Measurements from ENCODE around the gene OR2T4. TPM values are rescaled to one million over a fixed set of nuclear protein-coding genes. Genes with fewer than 3 reads are reported as not detected.

The OR2T4 gene
- total RNA-seq, 2 experiments from 2014 or later, result not detected

DNA sequence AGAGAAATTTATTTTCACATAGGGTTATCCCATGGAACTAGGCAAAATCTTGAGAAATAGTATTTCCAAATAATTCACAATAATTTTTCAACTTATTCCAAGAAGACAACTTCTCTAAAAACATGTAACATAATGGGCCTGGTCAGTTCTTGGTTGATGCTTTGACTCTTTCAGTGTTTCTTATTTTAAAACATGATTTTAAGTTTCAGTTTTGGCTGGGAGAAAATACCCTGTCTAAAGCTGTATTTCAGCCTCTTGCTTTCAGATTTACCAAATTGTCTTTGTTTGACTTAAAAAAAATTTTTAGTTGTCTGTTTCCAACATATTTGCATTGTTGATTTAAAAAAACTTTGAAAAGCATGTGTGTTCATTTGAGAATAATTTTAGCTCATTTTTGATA, 5.1 kb downstream of the OR2T4 start:
- peaks cover 3% of the 10 kb centered on the region for H3K9me3 Mint-ChIP-seq
- peaks cover 4% of the 10 kb centered on the region for H3K27me3 Mint-ChIP-seq
- no peak overlapping the region for H3K27ac ChIP-seq (ENCODE audit: low read depth in 1 of 2, low read length in 2 of 2)
- TF ChIP-seq, protein P1, sequence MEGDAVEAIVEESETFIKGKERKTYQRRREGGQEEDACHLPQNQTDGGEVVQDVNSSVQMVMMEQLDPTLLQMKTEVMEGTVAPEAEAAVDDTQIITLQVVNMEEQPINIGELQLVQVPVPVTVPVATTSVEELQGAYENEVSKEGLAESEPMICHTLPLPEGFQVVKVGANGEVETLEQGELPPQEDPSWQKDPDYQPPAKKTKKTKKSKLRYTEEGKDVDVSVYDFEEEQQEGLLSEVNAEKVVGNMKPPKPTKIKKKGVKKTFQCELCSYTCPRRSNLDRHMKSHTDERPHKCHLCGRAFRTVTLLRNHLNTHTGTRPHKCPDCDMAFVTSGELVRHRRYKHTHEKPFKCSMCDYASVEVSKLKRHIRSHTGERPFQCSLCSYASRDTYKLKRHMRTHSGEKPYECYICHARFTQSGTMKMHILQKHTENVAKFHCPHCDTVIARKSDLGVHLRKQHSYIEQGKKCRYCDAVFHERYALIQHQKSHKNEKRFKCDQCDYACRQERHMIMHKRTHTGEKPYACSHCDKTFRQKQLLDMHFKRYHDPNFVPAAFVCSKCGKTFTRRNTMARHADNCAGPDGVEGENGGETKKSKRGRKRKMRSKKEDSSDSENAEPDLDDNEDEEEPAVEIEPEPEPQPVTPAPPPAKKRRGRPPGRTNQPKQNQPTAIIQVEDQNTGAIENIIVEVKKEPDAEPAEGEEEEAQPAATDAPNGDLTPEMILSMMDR (IDR thresholded peaks at IDR 0.05), result no peak
- no peaks in the 10 kb centered on the region for H3K27me3 ChIP-seq (ENCODE audit: control insufficient read depth in 1 of 2, insufficient read depth in 2 of 2, low read length in 2 of 2)
- DNase-seq (no peak), ATAC-seq (ENCODE audit: poor library complexity) (no peak)
- no peak overlapping the region for H3K4me3 Mint-ChIP-seq
- no peak overlapping the region for H3K4me3 ChIP-seq (ENCODE audit: low read length)
- ChIA-PET CTCF (no interaction called here), POLR2A (no interaction called here)
- no peaks in the 10 kb centered on the region for H3K9me3 ChIP-seq (ENCODE audit: control insufficient read depth in 1 of 2, insufficient read depth in 1 of 2, low read length in 2 of 2)
- no peaks in the 10 kb centered on the region for H3K4me1 Mint-ChIP-seq (ENCODE audit: low read depth)
- H3K4me1 ChIP-seq (ENCODE audit: insufficient read depth, low read length), result no peaks in the 10 kb centered on the region
- no peaks in the 10 kb centered on the region for H3K36me3 ChIP-seq (ENCODE audit: insufficient read depth, low read length)
- H3K36me3 Mint-ChIP-seq (ENCODE audit: low read depth), result no peaks in the 10 kb centered on the region
- H3K27ac Mint-ChIP-seq, result no peak overlapping the region
- intact Hi-C loops (cut with DNase I, micrococcal nuclease), result no loop called here

DNA sequence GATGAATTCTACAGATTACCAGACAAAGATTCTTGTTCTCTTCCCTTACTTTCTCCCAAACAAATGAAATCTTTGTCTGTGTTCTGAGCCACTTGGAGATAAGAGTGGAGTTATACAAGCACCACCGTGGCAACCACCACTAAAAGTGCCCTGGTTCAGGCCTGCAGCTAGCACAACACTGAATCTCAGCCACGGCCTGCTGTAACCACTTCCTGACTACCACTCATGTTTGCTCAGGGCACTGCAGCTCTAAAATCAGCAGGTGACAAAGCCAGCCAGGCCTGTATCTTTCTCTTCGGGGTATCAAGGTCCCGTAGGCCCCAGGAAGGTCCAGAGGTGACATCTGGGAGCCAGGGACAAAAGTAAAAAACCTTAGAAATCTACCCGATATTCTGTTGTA, 10.9 kb downstream of the OR2T4 start:
- H3K4me3 ChIP-seq (ENCODE audit: low read length), result no peak overlapping the region
- POLR2A ChIA-PET, result no interaction called here
- H3K9me3 Mint-ChIP-seq, result no peaks in the 10 kb centered on the region
- CTCF ChIA-PET, result no interaction called here
- no peak overlapping the region for H3K4me3 Mint-ChIP-seq
- peak; percentile 52 for ATAC-seq (ENCODE audit: poor library complexity)
- intact Hi-C loops (cut with DNase I, micrococcal nuclease), result no loop called here
- no peak overlapping the region for H3K27ac ChIP-seq (ENCODE audit: low read depth in 1 of 2, low read length in 2 of 2)
- DNase-seq, result peak in 2 of 14 experiments; percentile 8 to 21
- H3K36me3 Mint-ChIP-seq (ENCODE audit: low read depth), result no peaks in the 10 kb centered on the region
- no peaks in the 10 kb centered on the region for H3K27me3 Mint-ChIP-seq
- peaks cover 12% of the 10 kb centered on the region for H3K4me1 Mint-ChIP-seq (ENCODE audit: low read depth)
- no peak overlapping the region for H3K27ac Mint-ChIP-seq
- no peaks in the 10 kb centered on the region for H3K9me3 ChIP-seq (ENCODE audit: control insufficient read depth in 1 of 2, insufficient read depth in 1 of 2, low read length in 2 of 2)
- H3K36me3 ChIP-seq (ENCODE audit: insufficient read depth, low read length), result no peaks in the 10 kb centered on the region
- TF ChIP-seq, protein P1 (IDR thresholded peaks at IDR 0.05), result no peak
- no peaks in the 10 kb centered on the region for H3K27me3 ChIP-seq (ENCODE audit: control insufficient read depth in 1 of 2, insufficient read depth in 2 of 2, low read length in 2 of 2)
- H3K4me1 ChIP-seq (ENCODE audit: insufficient read depth, low read length), result no peaks in the 10 kb centered on the region

DNA sequence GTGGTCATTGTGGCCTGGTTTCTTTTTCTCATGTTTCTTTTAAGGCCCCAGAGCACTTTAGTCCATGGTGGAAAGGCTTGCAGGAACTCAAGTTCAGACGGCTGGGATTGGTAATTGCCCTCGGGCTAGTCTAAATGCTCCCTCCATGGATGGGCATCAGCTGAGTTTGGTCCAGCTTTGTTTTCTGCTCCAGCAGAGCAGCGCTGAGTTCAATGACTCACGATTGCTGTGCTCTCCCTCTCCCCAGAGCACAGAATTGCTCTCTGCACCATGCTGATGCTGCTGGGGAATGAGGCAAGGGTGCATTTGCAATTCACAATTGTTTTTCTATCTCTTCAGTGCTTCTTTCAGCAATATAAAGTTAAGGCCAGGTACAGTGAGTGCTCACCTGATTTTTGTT, 12.3 kb downstream of the OR2T4 start:
- ChIA-PET CTCF (no interaction called here), POLR2A (no interaction called here)
- no peak for DNase-seq
- Mint-ChIP-seq H3K4me1 (ENCODE audit: low read depth) (peaks cover 12% of the 10 kb centered on the region), H3K36me3 (ENCODE audit: low read depth) (no peaks in the 10 kb centered on the region), H3K9me3 (no peaks in the 10 kb centered on the region), H3K27ac (no peak overlapping the region), H3K4me3 (no peak overlapping the region), H3K27me3 (no peaks in the 10 kb centered on the region)
- TF ChIP-seq, protein P1 (IDR thresholded peaks at IDR 0.05), result no peak
- H3K36me3 ChIP-seq (ENCODE audit: insufficient read depth, low read length), result no peaks in the 10 kb centered on the region
- H3K4me1 ChIP-seq (ENCODE audit: insufficient read depth, low read length), result no peaks in the 10 kb centered on the region
- intact Hi-C loops (cut with DNase I, micrococcal nuclease), result no loop called here
- no peak for ATAC-seq (ENCODE audit: poor library complexity)
- no peak overlapping the region for H3K27ac ChIP-seq (ENCODE audit: low read depth in 1 of 2, low read length in 2 of 2)
- H3K4me3 ChIP-seq (ENCODE audit: low read length), result no peak overlapping the region
- H3K27me3 ChIP-seq (ENCODE audit: control insufficient read depth in 1 of 2, insufficient read depth in 2 of 2, low read length in 2 of 2), result no peaks in the 10 kb centered on the region
- no peaks in the 10 kb centered on the region for H3K9me3 ChIP-seq (ENCODE audit: control insufficient read depth in 1 of 2, insufficient read depth in 1 of 2, low read length in 2 of 2)
